A204.1 (cell line): ENCODE measurements around the gene JPT2.

Experiments used
- FAIRE-seq: peaks from 2 replicates; lab custom pipeline; 2012; peaks lifted over from hg19 to GRCh38; lab: Jason Lieb, UNC

The JPT2 gene, protein sequence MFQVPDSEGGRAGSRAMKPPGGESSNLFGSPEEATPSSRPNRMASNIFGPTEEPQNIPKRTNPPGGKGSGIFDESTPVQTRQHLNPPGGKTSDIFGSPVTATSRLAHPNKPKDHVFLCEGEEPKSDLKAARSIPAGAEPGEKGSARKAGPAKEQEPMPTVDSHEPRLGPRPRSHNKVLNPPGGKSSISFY

DNA sequence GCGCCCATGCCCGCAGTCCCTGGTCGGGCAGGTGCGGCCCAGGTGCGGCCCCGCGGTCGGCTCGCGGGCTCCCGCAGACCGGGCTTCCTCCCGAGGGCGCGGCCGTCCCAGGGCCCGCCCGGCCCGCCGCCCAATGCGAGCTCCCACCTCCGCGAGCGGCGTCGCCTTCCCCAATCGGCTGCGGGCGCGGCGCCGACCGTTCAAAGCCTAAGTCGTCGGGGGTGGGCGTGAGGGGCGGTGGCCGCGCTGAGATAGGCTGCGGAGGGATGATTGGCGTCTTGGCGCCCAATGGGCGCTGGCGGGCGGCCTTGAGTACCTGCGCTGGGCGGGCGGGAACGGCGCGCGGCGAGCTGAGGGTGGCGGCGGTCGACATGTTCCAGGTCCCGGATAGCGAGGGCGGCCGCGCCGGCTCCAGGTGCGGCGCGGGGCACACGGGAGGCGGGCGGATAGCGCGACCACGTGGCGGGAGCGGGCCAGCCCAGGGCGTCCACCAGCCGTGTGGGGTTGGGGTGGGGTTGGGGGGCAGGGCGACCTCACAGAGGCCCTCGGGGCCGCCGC is at the start of gene JPT2:
TSS of gene JPT2 (plus strand) at position 338 of the 558 bp plus-strand sequence. CDS start at position 372, 34 bp downstream.
- FAIRE-seq, result no peak

DNA sequence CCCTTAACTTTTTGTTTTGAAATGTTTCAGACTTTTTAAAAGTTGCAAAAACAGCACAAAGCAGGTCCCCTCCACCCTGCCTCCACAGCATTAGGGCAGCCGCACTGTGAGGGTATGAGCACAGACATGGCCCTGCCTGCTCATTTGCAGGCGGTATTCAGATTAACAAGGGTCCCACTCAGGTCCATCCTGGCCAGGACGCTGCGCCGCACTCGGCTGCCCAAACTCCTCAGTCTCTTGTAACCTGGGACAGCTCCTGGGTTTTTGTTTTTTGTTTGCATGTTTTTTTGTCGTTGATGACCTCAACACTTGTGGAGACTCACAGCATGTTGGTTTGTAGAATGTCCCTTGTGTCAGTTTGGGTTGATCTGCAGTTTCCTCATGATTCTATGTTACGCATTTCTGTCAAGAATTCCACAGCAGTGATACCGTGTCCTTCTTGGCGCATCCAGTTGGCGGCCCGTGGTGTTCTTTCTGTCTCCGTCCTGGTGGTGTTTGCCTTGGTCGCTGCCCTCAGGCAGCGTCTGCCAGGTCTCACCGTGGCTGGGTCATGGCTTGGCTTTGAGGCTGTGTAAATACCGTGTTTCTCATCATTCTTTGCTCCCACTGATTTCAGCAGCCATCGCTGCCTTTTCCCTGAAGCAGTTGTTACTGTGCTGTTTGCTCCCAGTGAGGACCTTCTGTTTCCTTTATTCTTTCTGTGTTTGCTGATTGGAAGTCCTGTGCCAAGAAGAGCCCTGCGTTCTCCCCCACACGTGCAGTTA is 47.4 kb upstream of the JPT2 start:
- no peak for FAIRE-seq

DNA sequence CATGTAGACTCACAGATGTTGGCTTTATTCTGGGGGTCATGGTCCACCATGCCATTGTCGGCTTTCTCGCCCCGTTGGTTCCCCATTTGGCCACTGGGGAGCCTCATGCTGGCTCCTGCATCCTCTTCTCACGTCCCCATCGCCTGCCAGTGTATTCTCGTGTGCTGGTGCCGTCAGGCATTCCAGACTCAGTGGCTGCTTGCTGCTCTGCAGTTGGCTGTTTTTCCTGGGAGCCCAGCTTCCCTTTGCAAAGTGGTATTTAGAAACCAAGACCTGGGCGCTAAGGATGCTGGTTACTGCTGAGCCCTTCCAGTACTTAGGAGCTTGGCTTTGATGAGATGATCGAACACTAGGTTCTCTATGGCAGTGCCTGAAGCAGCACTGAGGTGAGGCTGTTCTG is 46.8 kb upstream of the JPT2 start:
- FAIRE-seq, result no peak

DNA sequence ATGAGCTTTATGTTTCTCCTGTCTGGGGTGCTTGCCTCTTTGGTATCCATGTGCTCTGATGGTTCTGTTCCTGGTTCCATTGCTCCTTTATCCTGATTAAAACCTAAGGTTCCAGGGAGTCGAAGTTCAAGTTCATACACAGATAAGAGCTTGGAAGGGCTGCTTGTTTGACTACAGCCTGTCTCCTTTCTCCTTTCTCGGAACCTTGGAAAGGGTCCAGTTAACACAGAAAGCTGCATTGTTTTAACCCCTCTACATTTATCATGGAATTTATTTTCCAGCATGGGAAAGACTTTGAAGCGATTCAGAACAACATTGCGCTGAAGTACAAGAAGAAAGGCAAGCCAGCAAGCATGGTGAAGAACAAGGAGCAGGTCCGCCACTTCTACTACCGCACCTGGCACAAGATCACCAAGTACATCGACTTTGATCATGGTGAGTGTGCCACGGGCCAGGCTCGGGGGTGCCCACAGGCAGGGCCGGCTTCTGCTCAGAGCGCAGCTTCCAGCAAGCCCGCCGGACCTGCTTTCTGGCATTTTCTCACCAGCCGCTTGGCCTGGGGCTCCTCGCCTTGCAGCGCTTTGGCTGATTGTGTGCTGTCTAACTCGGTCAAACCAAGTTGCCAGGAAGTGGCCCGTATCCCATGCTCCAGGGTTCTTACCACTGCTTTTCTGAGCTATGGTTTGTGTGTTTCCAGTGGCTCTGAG is 46.0 kb upstream of the JPT2 start:
- FAIRE-seq, result no peak

DNA sequence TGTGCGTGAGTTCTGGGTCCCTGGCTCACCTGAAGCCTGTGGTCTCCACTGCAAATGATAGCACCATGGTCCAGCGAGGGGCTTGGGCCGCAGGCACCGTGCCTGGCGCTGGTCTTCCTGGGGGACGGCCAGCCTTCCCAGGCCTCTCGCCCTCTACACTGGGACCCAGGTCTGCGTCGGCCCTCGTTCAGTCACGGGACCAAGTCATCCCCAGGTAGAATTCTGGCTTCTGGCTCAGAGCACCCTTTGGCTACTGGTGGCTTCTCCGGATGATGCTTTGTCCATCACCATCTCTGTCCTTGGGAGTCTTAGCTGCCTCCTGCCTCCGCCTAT is 45.5 kb upstream of the JPT2 start:
- no peak for FAIRE-seq

DNA sequence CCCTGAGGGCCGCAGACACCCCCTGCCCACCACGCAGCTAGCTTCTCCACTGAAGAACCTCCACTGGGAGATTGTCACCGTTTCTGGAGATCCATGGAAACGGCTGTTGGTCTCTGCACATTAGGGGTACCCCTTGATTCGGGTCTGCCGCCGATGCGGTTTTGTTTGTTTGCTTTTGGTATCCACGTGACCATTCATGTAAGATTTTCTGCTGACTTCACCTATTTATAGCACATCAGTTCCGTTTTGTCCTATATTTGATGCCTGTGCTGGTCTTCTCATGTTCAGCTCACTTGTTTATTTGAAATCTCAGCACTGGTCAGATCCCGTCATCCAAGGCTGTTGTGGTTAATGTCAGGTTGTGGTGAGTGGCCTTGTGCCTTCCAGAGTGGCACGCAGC is 44.8 kb upstream of the JPT2 start:
- FAIRE-seq, result no peak

DNA sequence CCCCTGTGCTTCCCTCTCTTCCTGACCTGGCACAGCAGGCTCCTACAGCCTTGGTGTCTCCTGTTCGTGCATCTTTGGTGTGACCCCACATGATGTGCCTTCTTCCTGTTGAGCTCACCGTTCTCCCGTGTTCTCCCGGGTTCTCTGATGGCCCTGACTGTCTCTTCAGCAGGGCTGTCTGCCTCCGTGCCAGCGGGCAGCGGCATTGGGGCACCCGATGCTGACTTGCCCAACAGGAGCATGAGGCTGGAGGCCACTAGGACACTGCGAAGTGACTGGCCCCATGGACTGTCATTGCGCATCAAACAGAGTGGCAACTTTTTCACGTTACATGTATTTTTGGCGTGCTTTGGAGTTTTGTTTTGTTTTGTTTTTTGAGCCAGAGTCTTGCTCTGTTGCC is 43.5 kb upstream of the JPT2 start:
- FAIRE-seq, result no peak

DNA sequence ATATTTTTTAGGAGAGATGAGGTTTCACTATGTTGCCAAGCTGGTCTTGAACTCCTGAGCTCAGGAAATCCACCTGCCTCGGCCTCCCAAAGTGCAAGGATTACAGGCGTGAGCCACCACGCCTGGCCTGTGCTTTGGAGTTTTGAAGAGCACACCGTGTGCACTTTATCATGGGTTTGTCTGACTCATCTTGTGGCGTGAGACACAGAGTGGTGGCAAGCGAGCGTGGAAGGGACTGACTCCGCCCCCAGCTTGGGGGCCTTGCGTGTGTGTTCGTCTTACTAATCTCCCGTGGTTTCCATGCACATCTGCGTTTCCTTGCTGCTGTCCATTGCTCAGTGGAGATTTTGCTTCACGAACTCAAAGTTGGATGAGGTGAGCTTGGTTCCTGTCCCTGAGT is 43.0 kb upstream of the JPT2 start:
- FAIRE-seq, result no peak

DNA sequence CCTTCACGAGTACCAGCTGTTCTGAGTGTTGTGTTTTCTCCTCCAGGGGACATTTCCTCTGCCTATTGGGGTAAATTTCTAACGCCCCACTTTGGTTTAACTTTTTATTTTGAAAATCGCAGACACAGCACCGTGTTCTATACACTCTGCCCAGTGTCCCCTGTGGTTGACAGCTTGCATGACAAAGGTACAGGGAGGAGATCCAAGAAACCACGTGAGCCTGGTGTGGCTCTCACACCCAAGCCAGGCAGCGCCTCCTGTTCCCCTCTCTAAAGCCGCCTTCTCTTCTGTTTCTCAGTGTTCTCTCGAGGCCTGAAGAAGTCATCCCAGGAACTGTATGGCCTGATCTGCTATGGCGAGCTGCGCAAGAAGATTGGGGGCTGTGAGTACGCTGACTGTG is 40.6 kb upstream of the JPT2 start:
- no peak for FAIRE-seq

DNA sequence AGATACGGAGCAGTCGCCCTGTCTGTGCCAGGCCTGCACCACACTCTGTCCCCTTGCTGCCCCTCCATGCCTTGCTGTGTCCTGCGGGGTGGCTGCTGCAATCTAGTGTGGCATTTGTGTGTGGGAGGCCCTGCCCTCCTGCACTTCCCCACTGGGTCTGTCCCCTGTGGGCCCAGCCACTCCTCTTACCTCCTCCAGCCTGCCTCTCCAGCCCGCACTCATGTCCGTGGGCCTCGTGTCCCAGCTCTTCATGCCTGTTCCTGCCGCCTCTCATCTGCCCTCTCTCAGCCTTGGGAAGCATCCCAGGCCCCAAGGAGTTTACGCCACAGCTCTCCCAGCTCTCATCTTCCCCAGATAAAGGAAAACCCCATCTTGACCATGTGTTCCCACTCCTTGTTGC is 39.3 kb upstream of the JPT2 start:
- FAIRE-seq, result no peak

DNA sequence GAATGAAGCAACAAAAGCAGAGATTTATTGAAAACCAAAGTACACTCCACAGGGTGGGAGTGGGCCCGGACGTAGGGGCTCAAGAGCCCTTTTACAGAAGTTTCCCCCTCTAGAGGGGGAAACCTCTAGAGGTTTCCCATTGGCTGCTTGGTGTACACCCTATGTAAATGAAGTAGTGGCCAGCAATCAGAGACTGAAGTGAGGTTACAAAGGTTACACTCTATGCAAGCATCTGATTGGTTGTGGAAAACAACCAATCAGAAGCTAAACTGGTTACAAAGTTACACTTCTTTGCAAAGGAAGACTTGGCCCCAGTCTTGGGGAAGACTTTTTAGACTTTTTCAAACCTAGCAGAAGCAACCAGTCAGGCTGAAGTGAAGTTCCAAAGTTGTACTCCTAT is 38.8 kb upstream of the JPT2 start:
- no peak for FAIRE-seq

DNA sequence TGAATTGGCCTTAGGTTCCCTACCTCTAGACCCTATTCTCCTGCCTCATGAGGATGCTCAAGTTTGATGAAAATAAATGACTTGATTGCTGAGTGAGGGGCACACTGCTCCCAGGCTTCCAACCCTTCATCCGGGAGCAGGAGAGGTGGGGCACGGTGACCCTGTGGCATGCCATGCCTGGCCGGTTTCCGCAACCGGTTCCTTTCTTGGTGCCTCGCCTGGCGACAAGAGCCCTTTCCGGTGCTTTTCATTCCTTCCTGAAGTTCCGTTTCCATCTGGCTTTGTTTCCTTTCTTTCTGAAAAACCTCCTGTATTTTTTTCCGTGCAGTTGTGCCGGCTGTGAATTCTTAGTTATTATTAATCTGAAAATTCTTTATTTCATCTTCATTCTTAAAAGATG is 38.2 kb upstream of the JPT2 start:
- FAIRE-seq, result no peak

DNA sequence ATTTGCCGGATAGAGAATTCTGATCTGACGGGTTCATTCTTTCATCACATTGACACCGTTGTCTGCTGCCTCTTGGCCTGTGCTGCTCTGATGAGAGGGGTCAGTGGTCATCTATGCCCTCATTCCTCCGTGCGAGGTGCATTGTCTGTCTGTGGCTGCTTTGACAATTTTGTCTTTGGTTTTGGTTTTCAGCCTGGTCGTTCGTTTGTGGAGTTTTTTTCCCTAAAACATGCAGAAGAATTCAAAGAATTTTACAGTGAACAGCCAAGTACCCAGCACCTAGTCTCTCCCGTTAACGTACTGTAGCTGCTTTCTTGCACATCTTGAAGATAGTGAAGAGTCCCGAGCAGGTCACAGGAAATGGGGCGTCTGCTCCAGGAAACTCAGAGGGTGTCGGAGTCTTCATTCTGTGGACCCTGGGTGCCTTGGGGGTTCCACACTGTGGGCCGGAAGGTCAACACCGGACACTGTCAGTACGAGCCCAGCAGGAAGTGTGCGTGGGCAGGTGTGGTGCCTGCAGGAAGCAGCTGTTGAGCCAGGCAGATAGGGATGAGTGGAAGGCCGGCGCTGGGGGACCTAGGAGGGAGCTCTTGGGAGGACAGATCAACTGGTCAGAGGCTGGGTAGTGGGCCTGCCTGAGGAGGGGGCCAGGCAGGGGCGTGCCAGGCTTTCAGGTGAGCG is 37.7 kb upstream of the JPT2 start:
- FAIRE-seq, result no peak

DNA sequence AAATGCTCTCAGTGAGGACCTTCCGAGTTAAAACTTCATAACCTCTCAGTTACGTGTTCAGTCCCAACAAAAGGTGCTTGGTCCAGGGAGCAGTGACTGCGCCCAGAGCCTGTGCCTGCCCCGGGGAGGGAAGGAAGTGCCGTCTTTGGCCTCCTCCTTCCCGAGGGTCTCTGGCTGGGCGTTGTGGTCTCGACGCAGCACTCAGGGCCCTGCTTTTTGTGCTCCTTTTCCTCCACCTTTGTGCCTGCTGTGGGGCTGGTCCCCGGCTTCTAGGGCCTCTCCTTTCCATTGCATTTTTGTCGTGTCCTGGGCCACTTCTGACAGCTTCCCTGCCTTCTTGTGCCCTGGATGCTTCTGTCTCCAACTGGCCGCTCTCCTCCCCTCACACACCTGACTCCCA is 36.8 kb upstream of the JPT2 start:
- FAIRE-seq, result no peak

DNA sequence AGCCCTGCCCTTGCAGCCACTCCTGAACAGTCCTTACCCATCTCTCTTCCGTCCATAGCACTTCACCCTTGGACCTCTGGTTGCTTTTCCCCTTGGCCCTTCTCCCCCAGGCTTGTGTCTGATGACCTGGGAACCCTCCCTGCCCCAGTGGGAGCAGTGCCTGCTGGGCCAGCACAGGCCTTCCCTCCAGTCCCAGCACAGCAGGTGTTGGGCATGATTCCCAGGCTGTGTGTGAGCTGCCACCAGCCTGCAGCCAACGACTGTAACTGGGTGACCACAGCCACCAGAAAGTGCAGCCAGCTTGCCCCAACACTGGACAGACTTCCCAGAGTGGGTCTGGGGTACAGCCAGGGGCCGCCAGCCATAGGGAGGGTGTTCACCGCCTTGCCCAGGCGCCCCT is 35.9 kb upstream of the JPT2 start:
- no peak for FAIRE-seq

DNA sequence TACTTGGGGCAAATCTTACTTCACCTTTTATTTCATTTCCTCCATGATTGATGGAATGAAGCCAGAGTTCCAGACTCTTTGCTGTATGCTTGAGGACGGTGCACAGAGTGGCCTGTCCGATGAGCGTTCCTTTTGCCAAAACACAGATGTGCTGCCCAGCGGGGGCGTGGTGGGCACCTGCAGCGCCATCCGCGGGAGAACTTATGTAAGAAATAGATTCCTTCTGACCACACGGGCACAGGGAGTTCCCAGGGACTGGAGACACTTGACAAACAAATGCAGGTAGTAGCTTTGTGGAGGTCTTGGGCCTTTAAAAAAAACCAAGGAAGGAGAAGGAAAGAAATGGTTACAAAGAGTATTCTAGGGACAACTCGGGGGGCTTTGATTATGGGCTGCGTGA is 35.3 kb upstream of the JPT2 start:
- no peak for FAIRE-seq

DNA sequence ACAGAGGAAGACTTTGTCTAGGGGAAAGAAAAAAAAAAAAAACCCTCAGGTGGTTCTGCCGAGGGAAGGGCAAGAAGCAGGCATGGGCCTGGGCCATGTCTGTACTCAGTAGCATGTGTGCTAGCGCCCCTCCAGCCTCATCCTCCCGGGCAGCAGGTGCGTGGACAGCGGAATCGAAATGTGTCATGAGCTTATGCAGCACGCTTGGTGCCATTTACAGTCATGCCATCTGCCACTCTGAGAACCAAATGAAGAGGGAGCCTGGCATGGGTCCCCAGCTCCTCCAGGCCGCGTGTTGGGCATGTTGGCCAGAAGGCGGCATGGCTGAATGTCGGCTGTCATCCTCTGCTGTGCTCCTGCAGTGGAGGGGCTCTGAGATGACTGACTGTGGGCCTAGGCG is 34.6 kb upstream of the JPT2 start:
- FAIRE-seq, result no peak

DNA sequence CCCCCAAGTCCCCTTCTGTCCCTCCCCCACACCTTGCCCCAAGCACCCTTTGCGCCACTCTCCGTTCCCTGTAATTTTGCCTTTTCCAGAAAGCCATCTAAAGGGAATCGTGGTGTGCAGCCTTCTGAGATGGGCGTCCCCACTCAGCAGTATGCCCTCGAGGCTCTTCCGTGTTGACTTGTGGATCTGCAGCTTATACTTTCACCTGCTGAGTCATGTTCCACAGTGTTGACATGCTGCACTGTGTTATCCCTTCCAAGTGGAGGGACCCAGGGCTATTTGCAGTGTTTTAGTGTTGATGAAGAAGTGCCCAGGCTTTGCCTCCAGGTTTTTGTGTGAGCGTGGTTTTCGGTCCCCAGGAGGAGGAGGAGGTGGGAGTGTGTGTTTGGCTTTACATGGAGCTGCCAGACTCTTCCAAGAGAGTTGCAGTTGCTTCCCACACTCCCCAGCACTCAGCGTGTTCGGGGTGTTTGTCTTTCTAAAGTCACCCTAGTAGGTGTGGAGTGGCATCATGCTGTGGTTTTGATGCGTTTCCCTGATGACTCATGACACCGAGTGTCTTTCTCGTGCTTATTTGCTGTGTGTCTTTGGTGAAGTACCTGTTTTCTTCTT is 32.1 kb upstream of the JPT2 start:
- FAIRE-seq, result no peak

DNA sequence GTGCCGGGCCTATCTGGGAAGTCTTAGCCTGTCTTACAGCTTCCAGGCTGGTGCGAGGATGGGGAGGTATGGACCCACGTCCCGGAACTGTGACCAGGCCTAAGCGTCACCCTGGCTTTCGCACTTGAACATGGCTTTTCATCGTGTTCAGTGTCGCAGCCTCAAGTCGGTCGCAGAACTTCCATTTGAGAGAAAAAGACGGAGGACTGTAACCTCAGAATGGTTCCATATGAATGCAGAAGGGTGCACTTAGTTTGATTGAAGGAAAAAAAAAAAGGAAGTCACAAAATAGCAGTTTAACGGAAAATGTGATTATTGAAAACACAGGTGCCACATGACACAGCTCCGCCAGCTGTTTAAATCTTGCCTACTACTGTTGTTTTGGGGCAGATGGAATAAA is 30.2 kb upstream of the JPT2 start:
- no peak for FAIRE-seq

DNA sequence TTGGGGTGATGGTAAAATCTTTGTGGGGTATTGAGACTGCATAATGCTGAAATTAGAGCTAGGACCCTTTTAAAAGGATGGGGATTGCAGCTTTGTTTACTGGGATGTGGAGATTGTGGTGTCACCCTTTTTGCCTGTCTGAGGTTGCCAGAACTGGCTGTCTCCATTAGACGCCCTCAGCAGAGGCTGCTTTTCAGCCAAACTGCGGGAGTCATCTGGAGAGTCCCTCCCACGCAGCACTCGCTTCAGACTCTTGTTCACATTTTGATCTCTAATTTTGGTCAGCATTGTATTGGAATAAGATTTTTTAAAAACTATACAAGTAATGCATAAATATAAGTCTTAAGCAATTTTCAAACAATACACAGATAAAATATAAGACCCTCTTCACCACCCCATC is 27.9 kb upstream of the JPT2 start:
- FAIRE-seq, result no peak

DNA sequence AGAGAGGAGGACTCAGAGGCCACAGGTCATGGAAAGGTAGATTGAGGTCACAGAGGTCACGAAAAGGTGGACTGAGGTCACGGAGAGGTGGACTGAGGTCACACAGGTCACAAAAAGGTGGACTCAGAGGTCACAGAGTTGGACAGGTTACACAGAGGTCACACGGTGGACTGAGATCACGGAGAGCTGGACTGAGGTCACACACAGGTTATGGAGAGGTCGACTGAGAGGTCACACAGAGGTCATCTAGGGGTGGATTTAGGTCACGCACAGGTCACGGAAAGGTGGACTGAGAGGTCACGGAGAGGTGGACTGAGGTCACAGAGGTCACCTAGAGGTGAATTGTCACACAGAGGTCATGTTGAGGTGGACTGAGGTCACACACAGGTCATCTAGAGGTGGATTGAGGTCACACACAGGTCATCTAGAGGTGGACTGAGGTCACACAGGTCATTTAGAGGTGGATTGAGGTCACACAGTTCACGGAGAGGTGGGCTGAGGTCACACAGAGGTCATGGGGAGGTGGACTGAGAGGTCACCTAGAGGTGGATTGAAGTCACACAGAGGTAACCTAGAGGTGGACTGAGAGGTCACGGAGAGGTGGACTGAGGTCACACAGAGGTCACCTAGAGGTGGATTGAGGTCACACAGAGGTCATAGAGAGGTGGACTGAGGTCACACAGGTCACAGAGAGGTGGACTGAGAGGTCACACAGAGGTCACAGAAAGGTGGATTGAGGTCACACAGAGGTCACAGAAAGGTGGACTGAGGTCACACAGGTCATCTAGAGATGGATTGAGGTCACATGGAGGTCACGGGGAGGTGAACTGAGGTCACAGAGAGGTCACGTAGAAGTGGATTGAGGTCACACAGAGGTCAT is 26.7 kb upstream of the JPT2 start:
- no peak for FAIRE-seq

DNA sequence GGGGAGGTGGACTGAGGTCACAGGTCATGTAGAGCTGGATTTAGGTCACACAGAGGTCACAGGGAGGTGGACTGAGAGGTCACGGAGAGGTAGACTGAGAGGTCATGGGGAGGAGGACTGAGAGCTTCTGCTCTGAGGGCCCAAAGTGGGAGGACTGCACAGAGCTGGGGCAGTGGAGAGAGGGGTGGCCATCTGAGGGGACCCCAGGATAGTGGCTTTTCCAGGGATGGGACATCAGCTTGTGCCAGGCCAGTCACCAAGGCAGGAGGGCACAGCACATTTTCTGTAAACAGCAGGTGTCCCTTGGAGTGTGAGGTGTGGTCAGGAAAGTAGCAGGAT is 26.1 kb upstream of the JPT2 start:
- no peak for FAIRE-seq
